ENCODE results near the gene MAGI1. TPM values are rescaled to one million over a fixed set of nuclear protein-coding genes. Genes with fewer than 3 reads are reported as not detected.

MAGI1 gene
- total RNA-seq, 1 experiment from 2014 or later: 38.6 TPM

DNA sequence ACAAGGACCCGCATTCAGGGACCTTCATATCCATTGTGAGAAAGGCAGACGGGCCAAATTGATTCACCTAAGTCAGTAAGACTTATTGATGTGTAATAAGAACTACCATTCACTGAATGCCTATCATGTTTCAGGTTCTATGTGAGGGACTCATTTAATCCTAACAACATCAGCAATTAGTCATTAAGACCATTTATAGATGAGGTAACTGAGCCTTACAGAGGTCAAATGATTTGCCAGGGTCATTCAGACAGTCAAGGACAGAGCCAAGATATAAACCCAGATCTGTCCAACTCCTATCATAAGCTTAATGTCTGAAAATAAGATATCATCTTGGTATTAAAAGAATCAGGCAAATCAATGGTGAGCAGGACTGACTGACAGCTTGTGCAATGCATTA lies 453.8 kb downstream of the MAGI1 start:
- no peak overlapping the region for H3K4me2 ChIP-seq (ENCODE audit: low read length)
- no peaks in the 10 kb centered on the region for H3K36me3 ChIP-seq (ENCODE audit: control insufficient read depth in 1 of 2, insufficient read depth in 2 of 2, low read length in 2 of 2)
- RAD21 ChIA-PET (ENCODE audit: low non-redundant PET in 1 of 2, low total read pairs in 2 of 2, uncharacterized antibody in 2 of 2, unreplicated experiment in 2 of 2): no interaction called here
- no peaks in the 10 kb centered on the region for H3K4me1 ChIP-seq (ENCODE audit: control insufficient read depth in 1 of 2, insufficient read depth in 2 of 2, low read length in 2 of 2)
- BruUV-seq (replicated peaks): no TSS peak
- H3K79me2 ChIP-seq (ENCODE audit: insufficient read depth, low read length): no peaks in the 10 kb centered on the region
- POLR2A ChIA-PET: no interaction called here
- CTCF ChIA-PET: no interaction called here
- no peak for DNase-seq (ENCODE audit: low read depth, low spot score)
- H4K20me1 ChIP-seq (ENCODE audit: insufficient read depth): no peaks in the 10 kb centered on the region
- H3K27ac ChIP-seq (ENCODE audit: low read depth, low read length): no peak overlapping the region
- ATAC-seq: no peak
- TF ChIP-seq SIN3A (IDR thresholded peaks at IDR 0.05; ENCODE audit: low read depth): no peak
- TF ChIP-seq CBX3 (IDR thresholded peaks at IDR 0.05; ENCODE audit: low read depth): no peak
- no peak for TF ChIP-seq POLR2A (IDR thresholded peaks at IDR 0.05; ENCODE audit: borderline replicate concordance, extremely low read depth, insufficient read depth, insufficient read length)
- TF ChIP-seq, protein P1, sequence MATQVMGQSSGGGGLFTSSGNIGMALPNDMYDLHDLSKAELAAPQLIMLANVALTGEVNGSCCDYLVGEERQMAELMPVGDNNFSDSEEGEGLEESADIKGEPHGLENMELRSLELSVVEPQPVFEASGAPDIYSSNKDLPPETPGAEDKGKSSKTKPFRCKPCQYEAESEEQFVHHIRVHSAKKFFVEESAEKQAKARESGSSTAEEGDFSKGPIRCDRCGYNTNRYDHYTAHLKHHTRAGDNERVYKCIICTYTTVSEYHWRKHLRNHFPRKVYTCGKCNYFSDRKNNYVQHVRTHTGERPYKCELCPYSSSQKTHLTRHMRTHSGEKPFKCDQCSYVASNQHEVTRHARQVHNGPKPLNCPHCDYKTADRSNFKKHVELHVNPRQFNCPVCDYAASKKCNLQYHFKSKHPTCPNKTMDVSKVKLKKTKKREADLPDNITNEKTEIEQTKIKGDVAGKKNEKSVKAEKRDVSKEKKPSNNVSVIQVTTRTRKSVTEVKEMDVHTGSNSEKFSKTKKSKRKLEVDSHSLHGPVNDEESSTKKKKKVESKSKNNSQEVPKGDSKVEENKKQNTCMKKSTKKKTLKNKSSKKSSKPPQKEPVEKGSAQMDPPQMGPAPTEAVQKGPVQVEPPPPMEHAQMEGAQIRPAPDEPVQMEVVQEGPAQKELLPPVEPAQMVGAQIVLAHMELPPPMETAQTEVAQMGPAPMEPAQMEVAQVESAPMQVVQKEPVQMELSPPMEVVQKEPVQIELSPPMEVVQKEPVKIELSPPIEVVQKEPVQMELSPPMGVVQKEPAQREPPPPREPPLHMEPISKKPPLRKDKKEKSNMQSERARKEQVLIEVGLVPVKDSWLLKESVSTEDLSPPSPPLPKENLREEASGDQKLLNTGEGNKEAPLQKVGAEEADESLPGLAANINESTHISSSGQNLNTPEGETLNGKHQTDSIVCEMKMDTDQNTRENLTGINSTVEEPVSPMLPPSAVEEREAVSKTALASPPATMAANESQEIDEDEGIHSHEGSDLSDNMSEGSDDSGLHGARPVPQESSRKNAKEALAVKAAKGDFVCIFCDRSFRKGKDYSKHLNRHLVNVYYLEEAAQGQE (IDR thresholded peaks at IDR 0.05; ENCODE audit: low read depth): no peak
- TF ChIP-seq, protein P2, sequence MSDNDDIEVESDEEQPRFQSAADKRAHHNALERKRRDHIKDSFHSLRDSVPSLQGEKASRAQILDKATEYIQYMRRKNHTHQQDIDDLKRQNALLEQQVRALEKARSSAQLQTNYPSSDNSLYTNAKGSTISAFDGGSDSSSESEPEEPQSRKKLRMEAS (IDR thresholded peaks at IDR 0.05): no peak
- no peak for TF ChIP-seq RAD21 (IDR thresholded peaks at IDR 0.05; ENCODE audit: low read depth)
- TF ChIP-seq, protein P3, sequence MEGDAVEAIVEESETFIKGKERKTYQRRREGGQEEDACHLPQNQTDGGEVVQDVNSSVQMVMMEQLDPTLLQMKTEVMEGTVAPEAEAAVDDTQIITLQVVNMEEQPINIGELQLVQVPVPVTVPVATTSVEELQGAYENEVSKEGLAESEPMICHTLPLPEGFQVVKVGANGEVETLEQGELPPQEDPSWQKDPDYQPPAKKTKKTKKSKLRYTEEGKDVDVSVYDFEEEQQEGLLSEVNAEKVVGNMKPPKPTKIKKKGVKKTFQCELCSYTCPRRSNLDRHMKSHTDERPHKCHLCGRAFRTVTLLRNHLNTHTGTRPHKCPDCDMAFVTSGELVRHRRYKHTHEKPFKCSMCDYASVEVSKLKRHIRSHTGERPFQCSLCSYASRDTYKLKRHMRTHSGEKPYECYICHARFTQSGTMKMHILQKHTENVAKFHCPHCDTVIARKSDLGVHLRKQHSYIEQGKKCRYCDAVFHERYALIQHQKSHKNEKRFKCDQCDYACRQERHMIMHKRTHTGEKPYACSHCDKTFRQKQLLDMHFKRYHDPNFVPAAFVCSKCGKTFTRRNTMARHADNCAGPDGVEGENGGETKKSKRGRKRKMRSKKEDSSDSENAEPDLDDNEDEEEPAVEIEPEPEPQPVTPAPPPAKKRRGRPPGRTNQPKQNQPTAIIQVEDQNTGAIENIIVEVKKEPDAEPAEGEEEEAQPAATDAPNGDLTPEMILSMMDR (IDR thresholded peaks at IDR 0.05 in 2 of 3, conservative IDR thresholded peaks at IDR 0.05 in 1 of 3; ENCODE audit: borderline replicate concordance in 1 of 3, insufficient read depth in 1 of 3, low read depth in 2 of 3, low read length in 2 of 3): no peak
- TF ChIP-seq ELF1 (IDR thresholded peaks at IDR 0.05; ENCODE audit: borderline replicate concordance, low read depth): no peak
- no peak for TF ChIP-seq YY1 (IDR thresholded peaks at IDR 0.05; ENCODE audit: extremely low read depth, insufficient replicate concordance, low read depth, low read length)
- TF ChIP-seq JUND (IDR thresholded peaks at IDR 0.05): no peak
- TF ChIP-seq, protein P4, sequence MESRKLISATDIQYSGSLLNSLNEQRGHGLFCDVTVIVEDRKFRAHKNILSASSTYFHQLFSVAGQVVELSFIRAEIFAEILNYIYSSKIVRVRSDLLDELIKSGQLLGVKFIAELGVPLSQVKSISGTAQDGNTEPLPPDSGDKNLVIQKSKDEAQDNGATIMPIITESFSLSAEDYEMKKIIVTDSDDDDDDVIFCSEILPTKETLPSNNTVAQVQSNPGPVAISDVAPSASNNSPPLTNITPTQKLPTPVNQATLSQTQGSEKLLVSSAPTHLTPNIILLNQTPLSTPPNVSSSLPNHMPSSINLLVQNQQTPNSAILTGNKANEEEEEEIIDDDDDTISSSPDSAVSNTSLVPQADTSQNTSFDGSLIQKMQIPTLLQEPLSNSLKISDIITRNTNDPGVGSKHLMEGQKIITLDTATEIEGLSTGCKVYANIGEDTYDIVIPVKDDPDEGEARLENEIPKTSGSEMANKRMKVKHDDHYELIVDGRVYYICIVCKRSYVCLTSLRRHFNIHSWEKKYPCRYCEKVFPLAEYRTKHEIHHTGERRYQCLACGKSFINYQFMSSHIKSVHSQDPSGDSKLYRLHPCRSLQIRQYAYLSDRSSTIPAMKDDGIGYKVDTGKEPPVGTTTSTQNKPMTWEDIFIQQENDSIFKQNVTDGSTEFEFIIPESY (IDR thresholded peaks at IDR 0.05; ENCODE audit: extremely low read depth, insufficient replicate concordance, low read length): no peak
- TF ChIP-seq EZH2 (IDR thresholded peaks at IDR 0.05): no peak
- no peak for TF ChIP-seq SRF (IDR thresholded peaks at IDR 0.05; ENCODE audit: low read depth)
- no peak for TF ChIP-seq POLR2AphosphoS5 (IDR thresholded peaks at IDR 0.05; ENCODE audit: low read depth, low read length)
- no peak for TF ChIP-seq EZH2phosphoT487 (IDR thresholded peaks at IDR 0.05; ENCODE audit: borderline replicate concordance)
- TF ChIP-seq TCF7L2 (IDR thresholded peaks at IDR 0.05; ENCODE audit: borderline replicate concordance, extremely low read depth, insufficient read depth, insufficient read length): no peak
- no peak for TF ChIP-seq SP1 (IDR thresholded peaks at IDR 0.05; ENCODE audit: low read depth)
- no peak for TF ChIP-seq FOSL1 (IDR thresholded peaks at IDR 0.05; ENCODE audit: low read depth)
- intact Hi-C loops (cut with micrococcal nuclease): no loop called here
- no peak overlapping the region for H3K9ac ChIP-seq (ENCODE audit: low read length)
- H3K4me3 ChIP-seq (replicated peaks in 1 of 2; ENCODE audit: low read depth in 1 of 2, low read length in 2 of 2): no peak overlapping the region
- H3K9me3 ChIP-seq (ENCODE audit: control insufficient read depth in 1 of 2, insufficient read depth in 1 of 2, low read depth in 1 of 2, low read length in 2 of 2): no peaks in the 10 kb centered on the region
- H3K9me2 ChIP-seq (ENCODE audit: insufficient read depth): no peaks in the 10 kb centered on the region
- H3K27me3 ChIP-seq (ENCODE audit: insufficient read depth, low read length): no peaks in the 10 kb centered on the region
- H2AFZ ChIP-seq (ENCODE audit: low read depth, low read length, poor library complexity, severe bottlenecking): no peak overlapping the region
